Measurements from ENCODE around the gene ANKRD24.

DNA sequence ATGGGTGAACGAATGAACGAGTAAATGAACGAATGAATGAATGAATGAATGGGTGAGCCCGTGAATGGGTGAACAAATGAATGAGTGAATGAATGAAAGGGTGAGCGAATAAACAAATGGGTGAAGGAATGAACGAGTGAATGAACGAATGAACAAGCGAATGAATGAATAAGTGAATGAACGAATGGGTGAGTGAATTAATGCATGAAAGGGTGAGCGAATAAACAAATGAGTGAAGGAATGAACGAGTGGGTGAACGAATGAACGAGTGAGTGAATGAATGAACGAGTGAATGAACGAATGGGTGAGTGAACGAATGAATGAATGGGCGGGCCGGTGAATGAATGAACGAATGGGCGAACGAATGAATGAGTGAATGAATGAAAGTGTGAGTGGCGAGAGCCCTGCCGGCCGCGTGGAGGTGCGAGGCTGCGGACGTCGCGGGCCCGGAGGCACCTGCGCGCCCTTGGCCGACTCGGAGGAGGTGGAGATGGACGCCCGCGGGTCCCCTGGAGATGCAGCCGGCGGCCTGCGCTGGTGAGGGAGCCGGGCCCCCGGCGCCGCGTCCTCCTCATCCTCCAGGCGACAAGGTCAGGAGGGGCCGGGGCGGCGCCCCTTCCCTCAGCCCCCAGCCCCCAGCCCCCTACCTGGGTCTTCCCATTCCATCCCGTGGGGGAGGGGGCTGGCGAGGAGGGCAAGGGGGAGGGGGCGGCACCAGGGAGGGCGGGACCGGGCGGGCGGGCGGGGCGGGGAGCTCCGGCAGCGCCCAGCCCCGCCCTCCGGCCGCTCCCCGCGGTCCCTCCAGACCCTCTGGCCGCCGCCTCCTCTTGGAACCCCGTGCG, 15.4 kb downstream of the ANKRD24 start:
- TF ChIP-seq, protein P1, sequence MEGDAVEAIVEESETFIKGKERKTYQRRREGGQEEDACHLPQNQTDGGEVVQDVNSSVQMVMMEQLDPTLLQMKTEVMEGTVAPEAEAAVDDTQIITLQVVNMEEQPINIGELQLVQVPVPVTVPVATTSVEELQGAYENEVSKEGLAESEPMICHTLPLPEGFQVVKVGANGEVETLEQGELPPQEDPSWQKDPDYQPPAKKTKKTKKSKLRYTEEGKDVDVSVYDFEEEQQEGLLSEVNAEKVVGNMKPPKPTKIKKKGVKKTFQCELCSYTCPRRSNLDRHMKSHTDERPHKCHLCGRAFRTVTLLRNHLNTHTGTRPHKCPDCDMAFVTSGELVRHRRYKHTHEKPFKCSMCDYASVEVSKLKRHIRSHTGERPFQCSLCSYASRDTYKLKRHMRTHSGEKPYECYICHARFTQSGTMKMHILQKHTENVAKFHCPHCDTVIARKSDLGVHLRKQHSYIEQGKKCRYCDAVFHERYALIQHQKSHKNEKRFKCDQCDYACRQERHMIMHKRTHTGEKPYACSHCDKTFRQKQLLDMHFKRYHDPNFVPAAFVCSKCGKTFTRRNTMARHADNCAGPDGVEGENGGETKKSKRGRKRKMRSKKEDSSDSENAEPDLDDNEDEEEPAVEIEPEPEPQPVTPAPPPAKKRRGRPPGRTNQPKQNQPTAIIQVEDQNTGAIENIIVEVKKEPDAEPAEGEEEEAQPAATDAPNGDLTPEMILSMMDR (IDR thresholded peaks at IDR 0.05) = no peak
- TF ChIP-seq, protein P2, sequence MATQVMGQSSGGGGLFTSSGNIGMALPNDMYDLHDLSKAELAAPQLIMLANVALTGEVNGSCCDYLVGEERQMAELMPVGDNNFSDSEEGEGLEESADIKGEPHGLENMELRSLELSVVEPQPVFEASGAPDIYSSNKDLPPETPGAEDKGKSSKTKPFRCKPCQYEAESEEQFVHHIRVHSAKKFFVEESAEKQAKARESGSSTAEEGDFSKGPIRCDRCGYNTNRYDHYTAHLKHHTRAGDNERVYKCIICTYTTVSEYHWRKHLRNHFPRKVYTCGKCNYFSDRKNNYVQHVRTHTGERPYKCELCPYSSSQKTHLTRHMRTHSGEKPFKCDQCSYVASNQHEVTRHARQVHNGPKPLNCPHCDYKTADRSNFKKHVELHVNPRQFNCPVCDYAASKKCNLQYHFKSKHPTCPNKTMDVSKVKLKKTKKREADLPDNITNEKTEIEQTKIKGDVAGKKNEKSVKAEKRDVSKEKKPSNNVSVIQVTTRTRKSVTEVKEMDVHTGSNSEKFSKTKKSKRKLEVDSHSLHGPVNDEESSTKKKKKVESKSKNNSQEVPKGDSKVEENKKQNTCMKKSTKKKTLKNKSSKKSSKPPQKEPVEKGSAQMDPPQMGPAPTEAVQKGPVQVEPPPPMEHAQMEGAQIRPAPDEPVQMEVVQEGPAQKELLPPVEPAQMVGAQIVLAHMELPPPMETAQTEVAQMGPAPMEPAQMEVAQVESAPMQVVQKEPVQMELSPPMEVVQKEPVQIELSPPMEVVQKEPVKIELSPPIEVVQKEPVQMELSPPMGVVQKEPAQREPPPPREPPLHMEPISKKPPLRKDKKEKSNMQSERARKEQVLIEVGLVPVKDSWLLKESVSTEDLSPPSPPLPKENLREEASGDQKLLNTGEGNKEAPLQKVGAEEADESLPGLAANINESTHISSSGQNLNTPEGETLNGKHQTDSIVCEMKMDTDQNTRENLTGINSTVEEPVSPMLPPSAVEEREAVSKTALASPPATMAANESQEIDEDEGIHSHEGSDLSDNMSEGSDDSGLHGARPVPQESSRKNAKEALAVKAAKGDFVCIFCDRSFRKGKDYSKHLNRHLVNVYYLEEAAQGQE (IDR thresholded peaks at IDR 0.05; ENCODE audit: insufficient read depth in 1 of 2, low read depth in 2 of 2, low read length in 1 of 2) = no peak
- TF ChIP-seq POLR2AphosphoS5 (IDR thresholded peaks at IDR 0.05; ENCODE audit: low read depth, low read length) (no peak), TCF7L2 (IDR thresholded peaks at IDR 0.05; ENCODE audit: low read depth, low read length) (no peak)
